ENCODE data around the gene LPP.

LPP gene

DNA sequence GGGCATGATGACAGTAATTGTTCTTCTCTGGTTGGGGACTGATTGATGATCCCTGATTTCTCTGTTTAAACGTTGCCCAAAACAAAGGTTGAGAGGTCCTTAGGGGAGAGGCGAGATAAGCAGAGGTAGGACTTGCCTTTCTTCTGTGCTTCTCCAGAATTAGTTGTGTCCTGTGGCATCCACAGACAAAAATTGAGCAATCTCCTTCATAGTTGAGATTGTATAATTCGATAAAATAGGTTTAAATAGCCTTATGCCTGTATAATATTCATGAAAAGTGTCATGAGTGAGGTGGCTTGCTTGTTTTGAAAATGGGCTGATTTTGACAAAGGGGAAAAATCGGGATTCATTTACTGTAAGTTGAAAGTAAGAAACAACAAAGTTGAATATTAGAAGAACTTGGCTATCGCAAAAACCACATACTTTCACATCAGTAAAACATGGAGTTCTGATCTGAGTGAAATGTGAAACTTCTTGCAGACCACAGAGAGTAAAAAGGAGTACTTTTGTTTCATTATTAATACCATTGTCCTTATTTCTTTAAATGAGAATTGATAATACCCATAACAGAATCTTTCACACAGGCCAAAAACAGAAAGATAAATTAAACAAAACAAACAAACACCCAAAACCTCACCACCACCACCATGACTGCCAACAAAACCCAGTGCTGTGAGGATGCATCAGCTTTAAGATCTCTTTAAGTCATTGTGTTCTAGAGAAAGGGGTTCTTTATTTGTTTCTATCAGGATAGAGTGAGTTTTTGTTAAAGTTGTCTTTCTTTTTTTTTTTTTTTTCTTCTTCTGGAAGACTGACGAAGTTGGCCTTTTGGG lies 155.7 kb downstream of the LPP start:
- DNase-seq, result no peak

DNA sequence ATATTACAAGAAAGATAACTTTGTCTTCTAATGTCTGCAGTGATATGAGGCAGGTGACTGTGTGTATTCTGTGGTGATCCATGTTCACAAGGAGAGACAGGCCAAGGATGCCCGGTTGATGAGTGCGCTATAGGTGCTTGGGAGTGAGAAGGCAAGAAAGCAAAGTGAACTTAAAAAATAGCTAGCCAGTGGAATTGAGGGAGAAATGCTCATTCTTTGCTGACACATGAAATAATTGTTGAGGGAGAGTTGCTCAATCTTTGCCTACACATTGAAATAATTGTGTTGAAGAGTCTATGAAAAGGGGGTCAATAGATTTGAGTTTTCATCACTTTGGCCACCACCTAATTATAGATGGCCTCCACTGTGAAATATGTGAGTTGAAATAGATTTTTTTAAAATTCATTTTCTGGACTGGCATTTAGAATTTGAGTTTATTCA lies 156.3 kb downstream of the LPP start:
- DNase-seq, result no peak

DNA sequence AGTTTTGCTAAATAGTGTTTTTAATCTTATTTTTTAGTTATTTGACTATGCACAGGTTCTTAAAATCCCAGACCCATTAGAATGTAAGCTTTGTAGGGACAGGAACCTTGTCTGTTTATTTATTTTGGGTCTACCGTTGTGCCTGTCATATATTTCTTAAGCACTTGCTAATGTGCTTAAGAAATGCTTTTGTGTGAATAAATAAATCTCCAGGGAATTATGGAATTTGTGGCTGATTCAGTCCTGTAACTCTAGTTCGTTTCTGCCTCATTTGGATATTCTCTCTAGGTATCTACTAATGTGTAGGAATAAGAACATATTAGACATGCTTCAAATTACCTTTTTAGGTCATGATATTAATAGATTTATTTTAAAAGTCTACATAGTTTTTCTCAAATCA lies 161.6 kb downstream of the LPP start:
- DNase-seq, result no peak

DNA sequence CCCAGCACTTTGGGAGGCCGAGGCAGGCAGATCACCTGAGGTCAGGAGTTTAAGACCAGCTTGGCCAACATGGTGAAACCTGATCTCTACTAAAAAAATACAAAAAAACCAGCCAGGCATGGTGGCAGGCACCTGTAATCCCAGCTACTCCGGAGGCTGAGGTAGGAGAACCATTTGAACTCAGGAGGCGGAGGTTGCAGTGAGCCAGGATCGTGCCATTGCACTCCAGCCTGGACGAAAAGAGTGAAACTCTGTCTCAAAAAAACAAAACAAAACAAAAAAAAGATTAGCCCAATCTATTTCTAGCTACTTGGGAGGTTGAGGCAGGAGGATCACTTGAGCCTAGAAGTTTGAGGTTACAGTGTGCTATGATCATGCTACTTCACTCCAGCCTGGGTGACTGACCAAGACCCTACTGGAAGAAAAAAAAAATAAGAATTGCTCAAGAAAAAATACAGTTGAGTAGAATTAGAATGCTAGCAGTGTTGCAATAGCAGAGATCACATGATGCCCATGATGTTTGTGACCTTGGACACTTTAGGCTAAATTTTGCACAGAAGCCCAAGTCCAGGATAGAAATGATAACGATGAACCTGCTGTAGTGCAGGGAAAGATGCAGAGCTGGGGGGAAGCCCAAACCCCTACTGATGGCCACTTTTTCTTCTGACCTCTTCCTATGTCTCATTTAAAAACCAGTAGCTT lies 162.2 kb downstream of the LPP start:
- no peak for DNase-seq

DNA sequence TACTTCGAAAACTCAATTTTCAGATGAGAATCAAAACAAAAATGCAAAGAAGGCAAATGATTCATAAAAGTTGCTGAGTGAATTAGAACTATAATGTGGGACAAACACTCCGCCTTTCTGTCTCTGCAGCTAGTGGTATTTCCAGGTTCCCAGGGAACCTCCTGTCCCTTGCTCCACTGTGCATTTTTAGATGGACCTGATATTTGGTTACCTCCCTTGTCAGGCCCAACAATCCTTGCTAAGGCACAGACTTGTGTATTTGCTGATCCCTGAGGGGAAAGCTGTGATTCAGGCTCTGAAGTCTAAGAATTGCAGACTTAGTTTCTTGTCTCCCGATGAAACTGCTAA lies 162.7 kb downstream of the LPP start:
- no peak for DNase-seq

DNA sequence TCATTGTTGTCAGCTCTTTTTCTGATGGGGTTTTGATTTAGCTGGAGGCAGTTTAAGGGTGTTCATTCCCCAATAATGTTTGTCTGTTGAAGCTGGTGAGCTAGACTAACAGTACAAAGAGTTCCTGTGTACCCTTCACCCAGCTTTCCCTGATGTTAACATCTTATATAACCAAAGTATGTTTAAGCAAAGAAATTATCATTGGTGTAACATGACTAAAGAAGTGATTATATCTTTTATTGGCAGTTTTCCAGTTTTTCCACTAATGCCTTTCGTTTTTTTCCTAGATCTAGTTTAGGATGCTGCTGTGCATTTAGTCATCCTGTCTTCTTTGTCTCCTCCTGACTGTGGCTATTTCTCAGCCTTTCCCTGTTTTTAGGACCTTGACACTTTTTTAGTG lies 165.6 kb downstream of the LPP start:
- no peak for DNase-seq

DNA sequence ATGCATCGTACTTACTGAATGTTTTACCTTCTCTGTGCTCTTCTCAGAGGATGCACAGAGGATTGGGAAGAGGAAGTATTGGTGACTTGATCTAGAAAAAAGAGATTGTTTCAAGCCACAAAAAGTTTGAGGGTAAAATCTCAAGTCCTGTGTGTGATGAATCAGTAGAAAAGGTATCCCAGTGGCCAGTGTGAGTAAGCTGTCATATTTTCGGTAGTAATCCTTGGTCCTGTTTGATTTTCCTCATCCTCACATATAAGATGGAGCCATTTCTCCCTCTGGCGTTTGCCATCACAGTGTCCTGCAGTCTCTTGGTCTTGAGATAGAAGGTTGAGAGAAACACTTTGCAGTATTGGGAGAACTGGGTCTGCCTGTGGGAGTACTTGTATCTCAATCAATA lies 166.8 kb downstream of the LPP start:
- no peak for DNase-seq

DNA sequence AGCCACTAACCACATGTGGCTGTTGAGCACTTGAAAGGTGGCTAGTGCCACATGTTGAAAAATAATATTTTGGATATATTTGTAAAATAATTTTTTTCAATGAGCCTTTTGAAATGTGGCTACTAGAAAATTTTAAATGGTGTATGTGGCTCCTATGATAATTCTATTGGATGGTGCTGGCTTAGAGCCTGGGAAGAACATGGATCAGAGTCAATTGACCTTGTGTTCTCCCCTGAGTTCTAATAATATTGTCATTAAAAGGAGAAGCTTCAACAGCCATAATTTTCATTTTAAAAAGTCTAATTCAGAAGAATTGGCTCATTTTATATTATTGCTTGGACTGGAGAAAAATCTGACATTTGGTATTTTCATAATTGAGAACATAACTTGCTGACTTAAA lies 167.3 kb downstream of the LPP start:
- DNase-seq, result no peak

DNA sequence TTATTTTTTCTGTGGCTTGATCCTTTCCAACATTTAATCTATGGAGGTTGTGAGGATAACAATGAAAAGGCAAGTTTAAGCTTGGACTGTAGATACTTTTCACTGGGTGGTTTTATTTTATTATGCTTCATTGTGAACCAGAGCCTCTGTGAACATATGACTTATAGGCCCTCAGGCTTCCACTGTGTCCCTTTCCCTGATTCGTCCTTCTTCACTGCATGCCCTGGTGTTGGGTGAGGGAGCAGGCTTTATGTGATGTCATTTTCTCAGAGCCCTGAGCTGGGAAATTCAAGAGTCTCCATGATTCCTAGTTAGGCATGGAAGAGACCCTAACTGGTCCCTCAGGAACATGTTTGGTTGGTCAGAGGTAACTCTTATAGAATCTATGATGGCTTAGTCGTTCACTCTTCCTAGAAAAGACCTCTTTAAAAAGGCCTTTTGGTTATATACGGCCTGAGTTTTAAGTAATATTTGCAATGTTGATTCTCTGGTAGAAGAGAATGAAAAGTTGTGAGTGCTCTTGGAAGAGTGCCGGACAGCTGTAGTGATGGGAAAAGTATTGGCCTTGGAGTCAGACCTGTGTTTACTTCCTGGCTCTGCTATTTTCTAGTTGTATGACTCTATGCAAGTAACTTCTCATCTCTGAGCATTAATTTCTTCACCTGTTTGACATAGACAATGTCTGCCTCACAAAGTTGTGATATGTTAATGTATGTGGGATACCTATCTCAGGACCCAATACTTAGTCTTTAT lies 168.4 kb downstream of the LPP start:
- DNase-seq, result no peak

DNA sequence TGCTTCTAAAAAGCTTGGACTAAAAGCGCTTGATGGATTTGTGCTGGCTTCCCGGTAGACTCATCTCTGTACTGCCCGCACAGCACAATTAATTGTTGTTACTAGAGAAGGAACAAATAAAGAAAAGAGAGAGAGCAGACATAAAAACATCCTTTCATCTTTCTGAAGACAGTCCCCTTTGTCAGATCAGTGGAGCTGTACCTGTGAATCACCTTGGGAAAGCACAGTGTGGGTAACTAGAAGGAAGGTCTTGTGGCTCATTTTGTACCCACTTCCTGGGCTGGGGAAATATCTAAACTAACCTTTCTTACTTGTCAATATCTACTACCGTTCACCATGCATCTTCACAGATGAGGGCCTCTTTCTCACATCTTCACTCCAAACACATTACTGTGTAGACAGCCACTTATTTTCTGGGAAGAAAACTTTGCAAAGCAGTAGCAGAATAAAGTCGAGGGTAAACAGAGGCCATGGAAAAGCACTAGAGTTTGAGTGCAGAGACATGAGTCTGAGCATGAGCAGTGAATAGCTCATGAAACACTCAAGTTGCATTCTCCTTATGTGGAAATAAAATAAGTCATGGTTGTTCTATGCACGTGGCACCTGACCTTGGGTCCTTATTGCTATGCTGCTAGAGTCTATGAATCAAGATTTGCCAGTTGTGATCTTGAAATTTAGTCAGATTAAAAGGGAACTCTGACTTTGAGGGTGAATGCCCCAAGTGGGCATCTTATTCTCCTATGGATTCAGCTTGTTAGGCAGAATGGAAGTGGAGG lies 169.3 kb downstream of the LPP start:
- no peak for DNase-seq

DNA sequence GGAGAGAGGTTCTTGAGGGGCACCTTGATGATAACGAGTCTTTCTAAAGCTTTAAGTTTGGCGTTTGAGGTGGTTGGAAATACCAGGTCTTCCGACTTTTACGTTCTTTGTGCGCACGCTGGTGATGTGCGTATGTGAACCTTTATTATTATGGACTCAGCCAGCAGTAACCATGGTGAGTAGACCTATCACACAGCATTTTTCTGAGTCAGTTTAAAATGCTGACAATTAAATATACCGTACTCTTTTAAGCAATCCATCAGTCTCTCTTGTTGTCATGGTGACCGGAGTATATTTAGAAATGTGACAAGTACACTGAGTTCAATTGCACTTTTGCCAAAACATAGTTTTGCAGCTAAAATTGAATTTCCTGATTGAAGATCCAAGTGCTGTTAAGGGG lies 172.2 kb downstream of the LPP start:
- no peak for DNase-seq

DNA sequence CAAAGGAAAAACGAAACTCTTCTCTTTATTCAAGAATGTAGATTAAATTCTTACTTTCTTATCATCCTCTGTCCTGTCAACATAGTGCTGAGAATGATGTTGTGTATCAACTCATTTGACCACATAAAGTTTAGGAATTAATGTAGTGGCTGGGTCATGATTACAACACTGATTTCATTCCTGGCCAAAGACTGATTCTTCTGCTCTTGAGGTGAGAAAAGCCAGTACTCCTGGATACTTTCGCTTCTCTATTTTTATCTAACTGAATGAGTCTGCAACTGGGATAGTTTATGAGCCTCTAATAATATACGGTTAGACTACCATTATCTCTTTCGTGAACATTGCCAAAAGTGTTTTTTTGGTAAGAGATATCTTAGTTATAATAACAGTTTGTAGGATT lies 173.0 kb downstream of the LPP start:
- DNase-seq, result no peak

DNA sequence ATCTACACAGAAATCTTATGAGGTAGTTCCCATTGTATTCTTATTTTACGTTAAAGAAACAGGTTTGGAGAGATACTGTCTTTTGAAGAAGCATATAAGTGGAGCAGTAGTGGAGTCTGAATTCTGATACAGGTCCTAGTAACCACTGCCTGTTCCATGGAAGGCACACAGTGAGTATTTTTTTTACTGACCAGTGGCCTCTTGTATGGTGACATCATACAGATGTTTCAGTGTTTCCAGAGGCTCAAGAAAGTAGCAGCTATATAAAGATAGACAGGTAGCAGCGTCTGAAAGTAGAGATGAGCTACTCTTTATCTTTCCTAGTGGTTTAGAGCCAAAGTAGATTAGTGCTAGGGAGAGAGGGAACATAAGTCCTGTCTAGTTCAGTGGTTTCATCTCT lies 173.5 kb downstream of the LPP start:
- DNase-seq, result no peak

DNA sequence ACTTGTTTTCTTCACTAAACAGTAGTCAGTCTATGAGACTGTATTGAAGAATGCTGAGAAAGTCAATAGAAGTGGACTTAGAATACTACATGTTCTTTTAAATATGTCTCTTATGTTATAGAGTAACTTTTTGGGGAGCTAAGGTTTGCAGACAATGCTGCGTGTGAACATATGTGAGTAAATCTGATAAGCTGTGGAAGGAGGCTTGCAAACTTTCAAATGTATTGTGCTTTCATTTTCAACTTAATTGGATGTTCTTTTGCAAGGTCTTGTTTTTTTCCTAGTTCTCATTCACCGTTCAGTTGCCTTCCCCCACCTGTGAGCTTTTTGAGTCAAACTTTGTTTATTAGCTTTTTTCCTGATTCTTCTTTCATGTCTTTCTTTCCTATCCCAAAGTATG lies 176.2 kb downstream of the LPP start:
- DNase-seq, result no peak

DNA sequence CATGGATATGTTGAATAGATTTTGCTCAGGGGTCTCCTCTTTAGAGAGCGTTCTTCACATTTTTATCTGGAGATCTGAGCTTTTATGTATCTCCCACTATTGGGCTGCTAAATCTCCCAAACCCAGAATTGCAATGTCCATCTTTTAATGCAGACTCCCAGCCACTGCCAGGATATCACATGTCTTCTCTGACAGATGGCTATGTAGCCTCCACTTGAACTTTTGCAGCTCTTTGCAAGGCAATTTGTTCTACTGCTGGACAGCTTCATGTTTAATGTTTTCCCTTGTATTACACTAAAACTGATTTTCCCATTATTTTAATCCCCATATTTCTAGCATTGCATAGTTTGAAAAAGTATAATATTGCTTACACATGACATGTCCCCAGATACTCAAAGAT lies 177.2 kb downstream of the LPP start:
- no peak for DNase-seq

DNA sequence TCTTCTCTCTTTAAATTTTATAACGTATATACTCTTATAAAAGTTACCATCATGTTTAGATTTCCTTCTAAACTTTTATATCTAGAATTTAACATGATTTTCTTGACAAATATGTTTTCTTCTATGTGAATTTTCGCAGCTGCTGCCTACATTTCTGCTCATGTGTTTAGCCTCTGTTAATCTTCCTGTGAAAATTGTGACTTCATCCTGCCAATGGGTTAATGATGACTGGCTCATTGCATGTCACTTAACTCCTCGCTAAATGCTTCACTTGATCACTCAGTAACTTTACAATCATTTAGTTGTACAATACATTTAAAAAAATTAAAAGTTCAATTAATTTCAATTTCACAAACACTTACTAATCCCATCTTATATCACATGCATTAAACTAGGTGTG lies 178.1 kb downstream of the LPP start:
- DNase-seq, result no peak

DNA sequence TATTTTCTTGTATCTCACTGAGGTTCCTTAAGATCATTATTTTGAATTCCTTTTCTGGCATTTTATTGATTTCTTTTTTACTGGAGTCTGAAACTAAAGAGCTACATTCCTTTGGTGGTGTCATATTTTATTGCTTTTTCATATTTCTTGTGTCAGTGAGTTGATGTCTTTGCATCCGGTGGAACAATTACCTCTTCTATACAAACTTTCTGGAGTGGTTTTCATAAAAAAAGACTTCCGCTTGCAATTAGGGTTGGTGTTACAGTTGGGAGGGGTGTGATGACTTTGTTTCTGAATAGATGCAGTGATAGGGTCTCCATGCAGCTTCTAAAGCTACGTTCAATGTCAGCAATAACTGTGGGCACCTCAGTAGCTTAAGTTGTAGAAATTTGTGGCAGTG lies 181.7 kb downstream of the LPP start:
- no peak for DNase-seq

DNA sequence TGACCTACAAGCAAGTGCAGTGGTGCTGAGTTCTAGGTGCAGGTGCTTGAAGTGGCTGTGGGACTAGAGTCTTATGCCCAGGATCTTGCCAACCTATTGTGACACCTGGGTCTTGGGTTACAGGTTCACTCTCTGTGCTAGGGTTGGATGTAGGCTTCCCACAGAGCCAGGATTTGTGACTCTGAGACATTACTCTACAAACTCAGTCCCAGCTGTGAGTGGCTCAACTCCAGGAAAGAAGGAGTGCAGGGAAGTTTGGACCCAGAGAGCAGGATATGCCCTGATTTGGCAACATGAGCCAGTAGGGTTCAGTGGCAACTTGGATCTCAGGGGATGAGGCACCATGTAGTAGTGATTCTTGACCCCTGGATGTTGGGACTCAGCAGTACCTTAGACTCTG lies 182.2 kb downstream of the LPP start:
- DNase-seq, result no peak

DNA sequence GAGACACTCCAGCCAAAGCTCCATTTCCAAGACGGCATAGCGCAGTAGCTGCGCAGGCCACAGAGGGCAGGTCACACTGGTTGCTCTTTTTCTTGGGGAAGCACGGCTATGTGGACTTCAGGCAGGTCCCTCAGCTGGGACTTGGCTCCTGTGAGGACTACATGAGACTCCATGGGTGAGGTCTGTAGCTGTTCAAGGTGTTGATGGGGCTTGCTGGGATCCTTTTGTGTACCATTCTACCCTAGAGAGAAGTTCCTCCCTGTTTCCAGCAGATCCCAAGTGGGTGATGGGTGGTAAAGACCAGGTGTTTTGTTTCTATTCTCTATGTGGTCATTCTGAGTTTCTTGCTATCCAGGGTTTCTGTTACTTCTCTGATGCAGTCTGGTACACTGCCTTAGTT lies 183.3 kb downstream of the LPP start:
- DNase-seq, result no peak

DNA sequence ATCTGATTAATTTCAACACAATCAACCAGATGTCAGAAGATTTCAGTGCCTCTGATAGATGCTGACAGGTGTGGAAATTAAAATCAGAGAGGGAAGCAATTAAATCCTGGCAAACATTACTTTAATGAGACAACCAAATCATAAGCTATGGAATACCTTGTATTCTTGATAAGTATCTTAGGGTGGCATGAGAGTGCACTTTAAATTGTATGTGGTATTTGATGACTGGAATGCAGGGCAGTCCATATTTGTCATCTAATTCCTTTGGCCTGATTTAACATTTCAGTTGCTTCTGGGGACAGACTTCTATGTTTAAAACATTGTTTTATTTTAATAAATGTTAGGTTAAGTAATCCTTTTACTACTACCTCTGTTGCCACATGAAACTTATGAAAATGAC lies 184.1 kb downstream of the LPP start:
- no peak for DNase-seq

DNA sequence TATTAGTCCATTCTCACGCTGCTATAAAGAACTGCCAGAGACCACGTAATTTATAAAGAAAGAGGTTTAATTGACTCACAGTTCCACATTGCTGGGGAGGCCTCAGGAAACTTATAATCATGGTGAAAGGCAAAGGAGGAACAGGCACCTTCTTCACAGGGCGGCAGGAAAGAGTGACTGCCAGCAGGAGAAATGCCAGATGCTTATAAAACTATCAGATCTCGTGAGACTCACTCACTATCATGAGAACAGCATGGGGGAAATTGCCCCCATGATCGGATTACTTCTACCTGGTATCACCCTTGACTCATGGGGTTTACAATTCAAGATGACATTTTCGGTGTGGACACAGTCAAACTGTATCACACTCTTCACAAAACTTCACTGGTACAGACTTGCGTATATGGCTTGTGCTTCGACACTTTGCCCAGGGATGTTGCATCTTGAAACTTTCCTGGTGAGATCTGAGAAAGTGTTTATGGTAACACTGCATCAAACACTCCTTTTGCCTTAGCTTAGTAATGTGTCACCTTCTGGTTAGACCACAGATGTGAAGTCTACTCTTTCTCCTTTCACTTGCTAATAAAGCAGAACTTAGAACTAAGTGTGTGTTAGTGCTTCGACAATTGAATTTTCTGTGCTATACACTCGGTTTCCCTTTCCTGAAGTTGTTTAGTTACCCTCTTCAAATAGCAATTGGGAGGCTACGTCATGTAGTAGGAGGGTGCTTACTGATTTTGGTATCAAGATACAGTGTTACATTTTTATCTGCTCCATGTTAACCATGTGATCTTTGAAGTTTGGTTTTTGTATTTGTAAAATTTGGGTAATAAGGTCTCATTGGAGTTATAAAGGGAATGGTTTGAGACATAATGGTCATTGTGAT lies 185.7 kb downstream of the LPP start:
- DNase-seq, result no peak

DNA sequence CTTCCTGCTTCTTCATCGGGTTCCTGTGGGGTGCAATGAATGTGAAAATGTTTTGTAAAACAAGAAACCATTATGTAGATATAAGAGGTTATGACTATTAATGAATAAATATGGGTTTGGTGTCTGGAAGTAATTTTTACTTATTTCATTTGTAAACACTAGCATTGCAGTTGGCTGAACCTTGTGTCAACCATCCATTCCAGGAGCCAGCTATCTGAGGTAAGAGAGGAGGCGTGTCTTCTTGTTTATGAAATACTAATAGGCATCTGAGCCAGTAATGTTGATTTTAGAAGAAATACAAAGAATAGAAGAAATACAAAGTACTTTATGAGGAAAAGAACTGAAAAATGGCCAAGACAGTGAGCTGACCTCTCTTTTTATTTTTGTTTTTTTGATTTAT lies 187.5 kb downstream of the LPP start:
- DNase-seq, result no peak
